GM23338 (cell line): ENCODE data around the gene FAM222A. TPM values are rescaled to one million over a fixed set of nuclear protein-coding genes. Genes with fewer than 3 reads are reported as not detected.

ENCODE experiments used
- ATAC-seq: fragments of 200-7000 bp; cut with Tn5 transposase; 3 replicates; pipeline ENCODE4 v1.9.1; 2020
- DNase-seq: peaks from one replicate; pipeline ENCODE4 v3.0.0-alpha.2; 2015; ENCODE audit warnings: low spot score
- H2AFZ ChIP-seq: fragments of 200-600 bp; sonication (generic); 2 replicates; pipeline ENCODE4 v1.8.0; 2016; ENCODE audit warnings: antibody characterized with exemption, mild to moderate bottlenecking, moderate library complexity
- H3F3A ChIP-seq: fragments of 200-600 bp; sonication (generic); replicated peaks from 2 replicates; pipeline ENCODE4 v1.8.0; 2017; ENCODE audit warnings: antibody characterized with exemption, mixed run types, low read depth
- H3K27ac ChIP-seq: fragments of 200-600 bp; sonication (generic); 2 replicates; pipeline ENCODE4 v1.6.1; 2016; ENCODE audit warnings: low read depth
- H3K27me3 ChIP-seq: fragments of 200-600 bp; sonication (generic); 2 replicates; pipeline ENCODE4 v1.8.0; 2016; ENCODE audit warnings: mild to moderate bottlenecking, mixed run types, moderate library complexity; ENCODE audit not compliant: insufficient read depth
- H3K36me3 ChIP-seq: fragments of 200-600 bp; sonication (generic); 2 replicates; pipeline ENCODE4 v1.8.0; 2016; ENCODE audit warnings: mild to moderate bottlenecking; ENCODE audit not compliant: insufficient read depth
- H3K4me1 ChIP-seq: fragments of 200-600 bp; sonication (generic); 2 replicates; pipeline ENCODE4 v1.8.0; 2016; ENCODE audit warnings: mild to moderate bottlenecking, moderate library complexity; ENCODE audit not compliant: insufficient read depth
- H3K4me2 ChIP-seq: fragments of 200-600 bp; sonication (generic); 2 replicates; pipeline ENCODE4 v1.7.1; 2017; ENCODE audit warnings: mixed run types
- H3K4me3 ChIP-seq: fragments of 200-600 bp; sonication (generic); 2 replicates; pipeline ENCODE4 v1.6.1; 2016; ENCODE audit warnings: mixed run types
- H3K79me2 ChIP-seq: fragments of 200-600 bp; sonication (generic); replicated peaks from 2 replicates; pipeline ENCODE4 v1.8.0; 2017; ENCODE audit warnings: mild to moderate bottlenecking; ENCODE audit not compliant: insufficient read depth
- H3K9me2 ChIP-seq: fragments of 200-600 bp; sonication (generic); 2 replicates; pipeline ENCODE4 v1.8.0; 2017; ENCODE audit not compliant: insufficient read depth
- H4K20me1 ChIP-seq: fragments of 200-600 bp; sonication (generic); replicated peaks from 2 replicates; pipeline ENCODE4 v1.8.0; 2017; ENCODE audit warnings: mild to moderate bottlenecking; ENCODE audit not compliant: insufficient read depth
- H3K27ac Mint-ChIP-seq: 2 replicates; pipeline ENCODE4 v1.8.0; 2020; ENCODE audit warnings: inconsistent platforms, mild to moderate bottlenecking, moderate library complexity, mixed read lengths
- H3K27me3 Mint-ChIP-seq: 3 replicates; pipeline ENCODE4 v1.8.0; 2022; ENCODE audit warnings: low read depth, mild to moderate bottlenecking, moderate library complexity, mixed read lengths, inconsistent platforms; ENCODE audit not compliant: insufficient read depth, poor library complexity
- H3K36me3 Mint-ChIP-seq: 3 replicates; pipeline ENCODE4 v1.8.0; 2021; ENCODE audit warnings: low read depth, mild to moderate bottlenecking, inconsistent platforms, moderate library complexity, mixed read lengths
- H3K4me1 Mint-ChIP-seq: 3 replicates; pipeline ENCODE4 v1.8.0; 2020; ENCODE audit warnings: mild to moderate bottlenecking, inconsistent platforms, mixed read lengths
- H3K4me3 Mint-ChIP-seq: 3 replicates; pipeline ENCODE4 v1.8.0; 2021; ENCODE audit warnings: moderate library complexity, mild to moderate bottlenecking, inconsistent platforms, mixed read lengths
- H3K9me3 Mint-ChIP-seq: 3 replicates; pipeline ENCODE4 v1.8.0; 2020; ENCODE audit warnings: moderate library complexity, mild to moderate bottlenecking, inconsistent platforms, mixed read lengths
- CREB1 ChIP-seq: fragments of 250-450 bp; sonication (Bioruptor Pico); IDR thresholded peaks from 2 replicates; pipeline ENCODE4 v1.5.0; 2020; ENCODE audit warnings: low read depth, mild to moderate bottlenecking, moderate library complexity
- EZH2 ChIP-seq: fragments of 200-600 bp; sonication (generic); IDR thresholded peaks from one replicate; pipeline ENCODE4 v1.8.0; 2017; ENCODE audit warnings: antibody characterized with exemption, mild to moderate bottlenecking, low read depth; ENCODE audit not compliant: unreplicated experiment
- EZH2phosphoT487 ChIP-seq: fragments of 200-600 bp; sonication (generic); IDR thresholded peaks from one replicate; pipeline ENCODE4 v1.8.1; 2018; ENCODE audit warnings: antibody characterized with exemption; ENCODE audit not compliant: unreplicated experiment
- JUNB ChIP-seq: IDR thresholded peaks from one replicate; pipeline ENCODE4 v1.6.1; 2016; ENCODE audit warnings: antibody characterized with exemption; ENCODE audit not compliant: unreplicated experiment
- NANOG ChIP-seq: IDR thresholded peaks from 2 replicates; pipeline ENCODE4 v1.6.1; 2016; ENCODE audit warnings: antibody characterized with exemption, borderline replicate concordance
- POLR2AphosphoS5 ChIP-seq: IDR thresholded peaks from 2 replicates; pipeline ENCODE4 v1.6.1; 2016; ENCODE audit warnings: antibody characterized with exemption, low read depth
- STAT1 ChIP-seq: IDR thresholded peaks from one replicate; pipeline ENCODE4 v1.6.1; 2016; ENCODE audit warnings: antibody characterized with exemption; ENCODE audit not compliant: unreplicated experiment
- ZNF114 ChIP-seq: fragments of 250-450 bp; sonication (Bioruptor Pico); IDR thresholded peaks from 2 replicates; pipeline ENCODE4 v1.5.0; 2020; ENCODE audit warnings: mild to moderate bottlenecking, moderate library complexity
- polyA plus RNA-seq: library from polyadenylated mRNA; unstranded; fragments of >200 nt; fragmentation: Nextera tagmentation; extraction: Ambion mirVana; gene quantifications from 2 replicates; pipeline ENCODE4 v1.2.1, GENCODE V29; 2016
- total RNA-seq: library from RNA; depleted of rRNA; stranded (reverse); fragments of >200 nt; shearing (Covaris generic); gene quantifications from 2 replicates; pipeline ENCODE4 v1.2.3, GENCODE V29; 2014
- TF ChIP-seq, protein P1 (sequence below), 2 experiments: fragments of 200-600 bp in 1 of 2; sonication (generic) in 1 of 2; conservative IDR thresholded peaks; 2 replicates each; pipeline versions ENCODE4 v1.5.1 to v1.6.1; 2016 to 2017; ENCODE audit warnings: antibody characterized with exemption in 2 of 2, low read depth in 2 of 2, mild to moderate bottlenecking in 2 of 2, moderate library complexity in 1 of 2
- TF ChIP-seq, protein P2 (sequence below): fragments of 250-450 bp; sonication (Bioruptor Pico); IDR thresholded peaks from 2 replicates; pipeline ENCODE4 v1.5.0; 2020; ENCODE audit warnings: mild to moderate bottlenecking, moderate library complexity
- TF ChIP-seq, protein P3 (sequence below): IDR thresholded peaks from 2 replicates; pipeline ENCODE4 v1.6.1; 2016; ENCODE audit warnings: antibody characterized with exemption

FAM222A gene
- total and polyA plus RNA-seq, 2 experiments from 2014 or later: 0.78 to 2.1 TPM

DNA sequence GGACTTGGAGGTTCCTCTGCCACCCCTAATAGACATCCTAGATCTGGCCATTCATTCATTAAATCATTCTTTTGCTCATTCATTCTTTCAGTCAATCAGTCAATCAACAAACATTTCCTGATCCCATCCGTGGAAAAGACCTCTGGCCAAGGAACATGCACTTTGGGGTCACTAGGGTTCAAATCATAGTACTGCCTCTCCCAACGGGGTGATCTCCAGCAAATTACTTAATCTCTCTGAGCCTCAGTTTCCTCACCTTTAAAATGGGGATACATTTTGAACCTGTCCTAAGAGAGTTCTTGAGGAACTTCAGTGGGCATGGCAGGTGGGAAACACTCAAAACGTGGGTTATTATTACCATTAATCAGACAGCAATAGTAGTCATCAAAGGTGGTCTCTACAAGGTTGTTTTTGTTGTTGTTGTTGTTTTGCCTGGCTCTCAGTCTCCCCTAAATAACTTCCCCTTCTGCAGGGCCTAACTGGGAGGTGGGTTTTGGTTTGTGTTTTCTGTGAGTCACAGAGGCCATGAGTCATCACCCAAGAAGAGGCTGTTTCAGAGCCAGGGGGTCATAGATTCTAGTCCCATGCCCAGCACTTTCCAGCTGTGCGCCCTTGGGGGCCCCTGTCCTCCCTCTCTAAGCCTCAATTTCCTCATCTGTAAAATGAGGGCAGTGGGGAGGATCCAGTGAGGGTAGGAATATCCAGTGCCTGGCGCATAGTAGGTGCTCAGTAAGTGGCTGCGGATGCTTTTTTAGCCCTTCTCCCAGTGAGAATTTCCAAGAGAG is 16.9 kb upstream of the FAM222A start:
- Mint-ChIP-seq H3K9me3 (no peaks in the 10 kb centered on the region; the same call in 1 of the 3 replicates), H3K27ac (no peak overlapping the region), H3K36me3 (no peaks in the 10 kb centered on the region), H3K4me3 (no peak overlapping the region), H3K4me1 (peaks cover 17% of the 10 kb centered on the region), H3K27me3 (peaks cover 7% of the 10 kb centered on the region)
- no peaks in the 10 kb centered on the region for H4K20me1 ChIP-seq
- no peaks in the 10 kb centered on the region for H3K79me2 ChIP-seq
- no peaks in the 10 kb centered on the region for H3K27me3 ChIP-seq
- H3F3A ChIP-seq: no peaks in the 10 kb centered on the region
- no peaks in the 10 kb centered on the region for H3K9me2 ChIP-seq
- ATAC-seq (no peak), DNase-seq (no peak)
- no peak overlapping the region for H2AFZ ChIP-seq
- no peaks in the 10 kb centered on the region for H3K36me3 ChIP-seq
- no peak overlapping the region for H3K27ac ChIP-seq
- H3K4me1 ChIP-seq: peaks cover 4% of the 10 kb centered on the region; the same call in 1 of the 2 replicates
- no peak overlapping the region for H3K4me3 ChIP-seq
- TF ChIP-seq STAT1: no peak
- no peak for TF ChIP-seq JUNB
- no peak for TF ChIP-seq EZH2
- no peak overlapping the region for H3K4me2 ChIP-seq

DNA sequence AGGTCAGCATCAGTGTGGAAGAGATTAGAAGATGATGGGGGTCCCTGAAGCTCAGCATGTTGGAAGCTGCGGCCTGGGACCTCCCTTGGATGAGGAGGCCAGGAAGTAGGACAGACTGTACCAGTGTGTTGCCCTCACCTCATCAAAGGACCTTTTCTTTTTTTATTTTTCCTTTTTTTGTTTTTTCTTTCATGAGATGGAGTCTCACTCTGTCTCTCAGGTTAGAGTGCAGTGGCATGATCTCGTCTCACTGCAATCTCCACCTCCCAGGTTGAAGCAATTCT is 16.4 kb upstream of the FAM222A start:
- DNase-seq (no peak), ATAC-seq (no peak)
- Histone ChIP-seq H3K4me2 (no peak overlapping the region), H3K4me1 (peaks cover 4% of the 10 kb centered on the region; the same call in 1 of the 2 replicates), H3K36me3 (no peaks in the 10 kb centered on the region), H3K27me3 (no peaks in the 10 kb centered on the region), H2AFZ (no peak overlapping the region), H3K27ac (no peak overlapping the region), H4K20me1 (no peaks in the 10 kb centered on the region), H3K9me2 (no peaks in the 10 kb centered on the region), H3K79me2 (no peaks in the 10 kb centered on the region), H3K4me3 (no peak overlapping the region), H3F3A (no peaks in the 10 kb centered on the region)
- Mint-ChIP-seq H3K4me1 (peaks cover 17% of the 10 kb centered on the region), H3K27ac (no peak overlapping the region), H3K4me3 (no peak overlapping the region), H3K36me3 (no peaks in the 10 kb centered on the region), H3K27me3 (peaks cover 7% of the 10 kb centered on the region), H3K9me3 (no peaks in the 10 kb centered on the region; the same call in 2 of the 3 replicates)
- TF ChIP-seq NANOG: no peak
- TF ChIP-seq, protein P1, sequence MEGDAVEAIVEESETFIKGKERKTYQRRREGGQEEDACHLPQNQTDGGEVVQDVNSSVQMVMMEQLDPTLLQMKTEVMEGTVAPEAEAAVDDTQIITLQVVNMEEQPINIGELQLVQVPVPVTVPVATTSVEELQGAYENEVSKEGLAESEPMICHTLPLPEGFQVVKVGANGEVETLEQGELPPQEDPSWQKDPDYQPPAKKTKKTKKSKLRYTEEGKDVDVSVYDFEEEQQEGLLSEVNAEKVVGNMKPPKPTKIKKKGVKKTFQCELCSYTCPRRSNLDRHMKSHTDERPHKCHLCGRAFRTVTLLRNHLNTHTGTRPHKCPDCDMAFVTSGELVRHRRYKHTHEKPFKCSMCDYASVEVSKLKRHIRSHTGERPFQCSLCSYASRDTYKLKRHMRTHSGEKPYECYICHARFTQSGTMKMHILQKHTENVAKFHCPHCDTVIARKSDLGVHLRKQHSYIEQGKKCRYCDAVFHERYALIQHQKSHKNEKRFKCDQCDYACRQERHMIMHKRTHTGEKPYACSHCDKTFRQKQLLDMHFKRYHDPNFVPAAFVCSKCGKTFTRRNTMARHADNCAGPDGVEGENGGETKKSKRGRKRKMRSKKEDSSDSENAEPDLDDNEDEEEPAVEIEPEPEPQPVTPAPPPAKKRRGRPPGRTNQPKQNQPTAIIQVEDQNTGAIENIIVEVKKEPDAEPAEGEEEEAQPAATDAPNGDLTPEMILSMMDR (conservative IDR thresholded peaks at IDR 0.05; ENCODE audit: low read depth in 2 of 2): no peak
- TF ChIP-seq JUNB: no peak
- no peak for TF ChIP-seq STAT1
- TF ChIP-seq POLR2AphosphoS5: no peak
- TF ChIP-seq, protein P2, sequence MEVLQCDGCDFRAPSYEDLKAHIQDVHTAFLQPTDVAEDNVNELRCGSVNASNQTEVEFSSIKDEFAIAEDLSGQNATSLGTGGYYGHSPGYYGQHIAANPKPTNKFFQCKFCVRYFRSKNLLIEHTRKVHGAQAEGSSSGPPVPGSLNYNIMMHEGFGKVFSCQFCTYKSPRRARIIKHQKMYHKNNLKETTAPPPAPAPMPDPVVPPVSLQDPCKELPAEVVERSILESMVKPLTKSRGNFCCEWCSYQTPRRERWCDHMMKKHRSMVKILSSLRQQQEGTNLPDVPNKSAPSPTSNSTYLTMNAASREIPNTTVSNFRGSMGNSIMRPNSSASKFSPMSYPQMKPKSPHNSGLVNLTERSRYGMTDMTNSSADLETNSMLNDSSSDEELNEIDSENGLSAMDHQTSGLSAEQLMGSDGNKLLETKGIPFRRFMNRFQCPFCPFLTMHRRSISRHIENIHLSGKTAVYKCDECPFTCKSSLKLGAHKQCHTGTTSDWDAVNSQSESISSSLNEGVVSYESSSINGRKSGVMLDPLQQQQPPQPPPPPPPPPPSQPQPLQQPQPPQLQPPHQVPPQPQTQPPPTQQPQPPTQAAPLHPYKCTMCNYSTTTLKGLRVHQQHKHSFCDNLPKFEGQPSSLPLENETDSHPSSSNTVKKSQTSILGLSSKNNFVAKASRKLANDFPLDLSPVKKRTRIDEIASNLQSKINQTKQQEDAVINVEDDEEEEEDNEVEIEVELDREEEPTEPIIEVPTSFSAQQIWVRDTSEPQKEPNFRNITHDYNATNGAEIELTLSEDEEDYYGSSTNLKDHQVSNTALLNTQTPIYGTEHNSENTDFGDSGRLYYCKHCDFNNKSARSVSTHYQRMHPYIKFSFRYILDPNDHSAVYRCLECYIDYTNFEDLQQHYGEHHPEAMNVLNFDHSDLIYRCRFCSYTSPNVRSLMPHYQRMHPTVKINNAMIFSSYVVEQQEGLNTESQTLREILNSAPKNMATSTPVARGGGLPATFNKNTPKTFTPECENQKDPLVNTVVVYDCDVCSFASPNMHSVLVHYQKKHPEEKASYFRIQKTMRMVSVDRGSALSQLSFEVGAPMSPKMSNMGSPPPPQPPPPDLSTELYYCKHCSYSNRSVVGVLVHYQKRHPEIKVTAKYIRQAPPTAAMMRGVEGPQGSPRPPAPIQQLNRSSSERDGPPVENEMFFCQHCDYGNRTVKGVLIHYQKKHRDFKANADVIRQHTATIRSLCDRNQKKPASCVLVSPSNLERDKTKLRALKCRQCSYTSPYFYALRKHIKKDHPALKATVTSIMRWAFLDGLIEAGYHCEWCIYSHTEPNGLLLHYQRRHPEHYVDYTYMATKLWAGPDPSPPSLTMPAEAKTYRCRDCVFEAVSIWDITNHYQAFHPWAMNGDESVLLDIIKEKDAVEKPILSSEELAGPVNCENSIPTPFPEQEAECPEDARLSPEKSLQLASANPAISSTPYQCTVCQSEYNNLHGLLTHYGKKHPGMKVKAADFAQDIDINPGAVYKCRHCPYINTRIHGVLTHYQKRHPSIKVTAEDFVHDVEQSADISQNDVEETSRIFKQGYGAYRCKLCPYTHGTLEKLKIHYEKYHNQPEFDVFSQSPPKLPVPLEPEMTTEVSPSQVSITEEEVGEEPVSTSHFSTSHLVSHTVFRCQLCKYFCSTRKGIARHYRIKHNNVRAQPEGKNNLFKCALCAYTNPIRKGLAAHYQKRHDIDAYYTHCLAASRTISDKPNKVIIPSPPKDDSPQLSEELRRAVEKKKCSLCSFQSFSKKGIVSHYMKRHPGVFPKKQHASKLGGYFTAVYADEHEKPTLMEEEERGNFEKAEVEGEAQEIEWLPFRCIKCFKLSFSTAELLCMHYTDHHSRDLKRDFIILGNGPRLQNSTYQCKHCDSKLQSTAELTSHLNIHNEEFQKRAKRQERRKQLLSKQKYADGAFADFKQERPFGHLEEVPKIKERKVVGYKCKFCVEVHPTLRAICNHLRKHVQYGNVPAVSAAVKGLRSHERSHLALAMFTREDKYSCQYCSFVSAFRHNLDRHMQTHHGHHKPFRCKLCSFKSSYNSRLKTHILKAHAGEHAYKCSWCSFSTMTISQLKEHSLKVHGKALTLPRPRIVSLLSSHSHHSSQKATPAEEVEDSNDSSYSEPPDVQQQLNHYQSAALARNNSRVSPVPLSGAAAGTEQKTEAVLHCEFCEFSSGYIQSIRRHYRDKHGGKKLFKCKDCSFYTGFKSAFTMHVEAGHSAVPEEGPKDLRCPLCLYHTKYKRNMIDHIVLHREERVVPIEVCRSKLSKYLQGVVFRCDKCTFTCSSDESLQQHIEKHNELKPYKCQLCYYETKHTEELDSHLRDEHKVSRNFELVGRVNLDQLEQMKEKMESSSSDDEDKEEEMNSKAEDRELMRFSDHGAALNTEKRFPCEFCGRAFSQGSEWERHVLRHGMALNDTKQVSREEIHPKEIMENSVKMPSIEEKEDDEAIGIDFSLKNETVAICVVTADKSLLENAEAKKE (CRISPR knock-in tag): no peak
- no peak for TF ChIP-seq ZNF114 (CRISPR knock-in tag)
- TF ChIP-seq CREB1 (CRISPR knock-in tag): no peak
- no peak for TF ChIP-seq EZH2phosphoT487
- TF ChIP-seq, protein P3, sequence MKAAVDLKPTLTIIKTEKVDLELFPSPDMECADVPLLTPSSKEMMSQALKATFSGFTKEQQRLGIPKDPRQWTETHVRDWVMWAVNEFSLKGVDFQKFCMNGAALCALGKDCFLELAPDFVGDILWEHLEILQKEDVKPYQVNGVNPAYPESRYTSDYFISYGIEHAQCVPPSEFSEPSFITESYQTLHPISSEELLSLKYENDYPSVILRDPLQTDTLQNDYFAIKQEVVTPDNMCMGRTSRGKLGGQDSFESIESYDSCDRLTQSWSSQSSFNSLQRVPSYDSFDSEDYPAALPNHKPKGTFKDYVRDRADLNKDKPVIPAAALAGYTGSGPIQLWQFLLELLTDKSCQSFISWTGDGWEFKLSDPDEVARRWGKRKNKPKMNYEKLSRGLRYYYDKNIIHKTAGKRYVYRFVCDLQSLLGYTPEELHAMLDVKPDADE: no peak
- no peak for TF ChIP-seq EZH2
